G401 (cell line): ENCODE results near the gene FIP1L1. TPM values are rescaled to one million over a fixed set of nuclear protein-coding genes. Genes with fewer than 3 reads are reported as not detected.
"Not testable (repeated sequence)": the region's sequence is repeated elsewhere in the genome, so short reads cannot be mapped to it uniquely, and the experiment has no call there.

Experiments used
- DNase-seq: peaks from one replicate; pipeline ENCODE4 v3.0.0-alpha.2; 2015; ENCODE audit warnings: low spot score
- in situ Hi-C: cut with HindIII; loops from 2 replicates; pipeline ENCODE4 v1.10.0; 2016; ENCODE audit warnings: low sequenced_read_pairs, mixed read lengths
- total RNA-seq: library from RNA; depleted of rRNA; stranded (reverse); fragments of >200 nt; shearing (Covaris generic); gene quantifications from 2 replicates; pipeline ENCODE4 v1.2.3, GENCODE V29; 2014

The FIP1L1 gene
- total RNA-seq, 1 experiment from 2014 or later: 63.8 TPM

GRCh38 chr4:53371843-53372521 lies 5.5 kb upstream of the FIP1L1 start:
- in situ Hi-C loops: no loop called here
- no peak for DNase-seq

- in situ Hi-C loops: no loop called here
Observed at GRCh38 chr4:53374777-53375258, 2.6 kb upstream of the FIP1L1 start.

GRCh38 chr4:53376900-53377299 lies 541 bp upstream of the FIP1L1 start:
- no peak for DNase-seq
- in situ Hi-C loops: no loop called here

More at GRCh38 chr4:53374777-53375258, 2.6 kb upstream of the FIP1L1 start:
- no peak for DNase-seq

GRCh38 chr4:53378171-53378482 lies 686 bp downstream of the FIP1L1 start:
- in situ Hi-C loops: no loop called here
- DNase-seq: no peak

- in situ Hi-C loops: no loop called here
Observed at GRCh38 chr4:53380221-53380620, 2.8 kb downstream of the FIP1L1 start.

GRCh38 chr4:53409479-53409878 lies 32.0 kb downstream of the FIP1L1 start:
- DNase-seq, in situ Hi-C loops: not testable (repeated sequence)

More at GRCh38 chr4:53380221-53380620, 2.8 kb downstream of the FIP1L1 start:
- DNase-seq: no peak

GRCh38 chr4:53419208-53419607 lies 41.8 kb downstream of the FIP1L1 start:
- DNase-seq: no peak
- in situ Hi-C loops: no loop called here

GRCh38 chr4:53421791-53422190 lies 44.4 kb downstream of the FIP1L1 start:
- in situ Hi-C loops: no loop called here
- no peak for DNase-seq

- in situ Hi-C loops: no loop called here
- no peak for DNase-seq
Observed at GRCh38 chr4:53422367-53422766, 44.9 kb downstream of the FIP1L1 start.

- no peak for DNase-seq
- in situ Hi-C loops: no loop called here
Observed at GRCh38 chr4:53424280-53424679, 46.8 kb downstream of the FIP1L1 start.

- no peak for DNase-seq
- in situ Hi-C loops: no loop called here
Observed at GRCh38 chr4:53427366-53427765, 49.9 kb downstream of the FIP1L1 start.

GRCh38 chr4:53431052-53431451 lies 53.6 kb downstream of the FIP1L1 start:
- DNase-seq: no peak
- in situ Hi-C loops: no loop called here

- no peak for DNase-seq
- in situ Hi-C loops: no loop called here
Observed at GRCh38 chr4:53432528-53433424, 55.3 kb downstream of the FIP1L1 start.

- in situ Hi-C loops: no loop called here
- DNase-seq: no peak
Observed at GRCh38 chr4:53436251-53436650, 58.8 kb downstream of the FIP1L1 start.

GRCh38 chr4:53441564-53441963 lies 64.1 kb downstream of the FIP1L1 start:
- DNase-seq: no peak

GRCh38 chr4:53444954-53445353 lies 67.5 kb downstream of the FIP1L1 start:
- in situ Hi-C loops: no loop called here
- no peak for DNase-seq

More at GRCh38 chr4:53441564-53441963, 64.1 kb downstream of the FIP1L1 start:
- in situ Hi-C loops: no loop called here

GRCh38 chr4:53450773-53451172 lies 73.3 kb downstream of the FIP1L1 start:
- DNase-seq: no peak
- in situ Hi-C loops: no loop called here

- in situ Hi-C loops: no loop called here
- no peak for DNase-seq
Observed at GRCh38 chr4:53453385-53453784, 75.9 kb downstream of the FIP1L1 start.

GRCh38 chr4:53455766-53456165 lies 78.3 kb downstream of the FIP1L1 start:
- in situ Hi-C loops: no loop called here
- no peak for DNase-seq

GRCh38 chr4:53456178-53456577 lies 78.7 kb downstream of the FIP1L1 start:
- in situ Hi-C loops: no loop called here
- DNase-seq: no peak
